ENCODE data around the gene FAM53B.
A peak's percentile ranks its signal among the peaks of the same experiment; 100 is the strongest.

FAM53B gene

GRCh38 chr10:124644236-124644635 lies 99.9 kb downstream of the FAM53B start:
- no peak for DNase-seq

DNA sequence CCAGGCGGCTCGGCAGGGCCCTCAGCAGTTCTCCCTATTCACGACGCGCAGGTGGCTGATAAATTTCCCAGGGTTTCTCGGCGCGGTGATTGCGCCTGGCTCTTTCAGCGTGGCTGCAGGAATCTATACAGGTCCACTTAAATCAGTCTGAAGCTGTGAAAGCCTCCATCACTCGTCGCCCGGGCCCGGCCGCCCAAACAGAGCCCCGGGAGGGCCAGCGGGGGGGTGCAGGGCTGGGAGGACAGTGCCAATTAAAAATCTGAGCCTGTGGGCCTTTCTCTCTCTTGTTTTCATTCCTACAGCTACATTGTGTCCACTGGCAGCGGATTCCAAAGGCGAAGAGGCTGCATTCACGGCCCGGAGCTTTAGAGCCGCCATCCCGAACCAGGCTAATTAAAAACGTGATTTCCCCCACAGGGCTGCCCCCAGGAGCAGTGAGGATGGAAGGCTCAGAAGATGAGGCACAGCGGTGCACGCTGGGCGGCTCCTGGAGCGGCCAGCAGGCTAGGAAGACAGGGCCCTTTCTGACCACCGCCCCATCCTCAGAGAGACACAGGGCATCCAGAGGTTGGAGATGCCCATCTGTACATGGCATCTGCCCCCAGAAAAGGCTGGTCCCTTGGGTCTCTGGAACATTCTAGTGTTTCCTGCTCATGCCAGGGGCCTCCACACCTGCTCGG lies 100.7 kb downstream of the FAM53B start:
- no peak for DNase-seq

DNA sequence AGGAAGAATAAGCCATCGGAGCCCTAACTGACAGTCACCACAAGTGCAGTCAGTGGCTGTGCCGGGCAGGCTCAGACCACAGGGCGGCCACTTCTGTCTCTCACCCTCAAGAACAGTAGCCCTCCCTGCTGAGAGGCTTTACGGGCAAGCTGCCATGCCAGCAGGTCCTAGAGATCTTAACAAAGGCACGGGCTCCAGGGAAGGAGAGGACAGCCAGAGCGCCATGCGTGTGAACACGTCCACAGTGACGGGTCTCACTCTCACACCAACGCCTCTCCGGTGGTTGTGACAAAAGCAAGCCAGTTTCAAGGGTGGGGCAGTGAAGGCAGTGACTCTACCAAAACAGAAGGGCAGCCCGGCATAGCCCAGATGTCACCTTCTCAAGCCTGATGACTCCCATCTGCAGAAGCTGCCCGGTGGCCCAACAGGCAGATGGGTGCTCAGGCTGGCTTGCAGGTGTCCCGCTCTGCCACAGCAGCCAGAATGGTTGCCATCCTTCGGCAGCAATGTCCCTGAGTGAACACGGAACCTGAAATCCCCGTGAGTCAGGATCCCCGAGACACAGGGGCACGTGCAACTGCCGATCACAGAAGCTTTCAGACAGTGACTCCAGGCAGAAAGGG lies 102.0 kb downstream of the FAM53B start:
- DNase-seq: no peak

DNA sequence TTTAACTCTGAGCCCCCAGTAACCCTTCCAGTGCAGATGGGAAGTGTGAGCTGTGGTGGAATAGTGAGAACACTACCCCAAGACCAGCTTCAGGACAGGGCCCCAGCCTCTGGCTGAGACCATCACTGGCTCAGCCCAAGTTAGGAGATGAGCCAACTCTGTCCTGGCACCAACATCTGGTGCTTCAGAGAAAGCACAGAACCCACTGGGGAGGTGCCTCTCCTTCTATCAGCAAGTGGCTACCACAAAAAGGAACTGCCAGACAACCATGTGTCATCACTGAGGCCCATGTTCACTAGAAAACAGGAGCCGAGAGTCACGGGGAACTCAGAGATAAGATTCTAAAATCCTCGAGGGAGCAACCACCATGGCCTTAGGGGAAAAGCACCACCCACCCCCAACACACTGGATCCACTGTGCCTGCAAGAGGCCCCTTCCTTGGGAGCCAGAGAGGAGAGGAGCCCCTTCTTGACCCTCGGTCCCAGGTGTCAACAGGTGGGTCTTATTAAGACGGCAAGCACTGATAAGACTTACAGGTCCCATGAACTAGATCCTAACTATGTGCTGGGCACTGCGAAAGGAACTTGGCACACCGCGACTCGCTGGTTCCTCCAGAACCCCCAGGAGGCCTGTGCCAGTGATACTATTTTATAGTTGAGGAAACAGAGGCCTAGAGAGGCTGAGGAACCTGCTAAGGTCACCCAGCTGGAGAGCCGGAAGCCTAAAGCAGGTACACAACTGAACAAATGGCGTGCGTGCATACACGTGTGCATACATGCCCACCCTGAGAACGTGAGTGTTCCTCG lies 102.7 kb downstream of the FAM53B start:
- DNase-seq: peak; percentile 31

DNA sequence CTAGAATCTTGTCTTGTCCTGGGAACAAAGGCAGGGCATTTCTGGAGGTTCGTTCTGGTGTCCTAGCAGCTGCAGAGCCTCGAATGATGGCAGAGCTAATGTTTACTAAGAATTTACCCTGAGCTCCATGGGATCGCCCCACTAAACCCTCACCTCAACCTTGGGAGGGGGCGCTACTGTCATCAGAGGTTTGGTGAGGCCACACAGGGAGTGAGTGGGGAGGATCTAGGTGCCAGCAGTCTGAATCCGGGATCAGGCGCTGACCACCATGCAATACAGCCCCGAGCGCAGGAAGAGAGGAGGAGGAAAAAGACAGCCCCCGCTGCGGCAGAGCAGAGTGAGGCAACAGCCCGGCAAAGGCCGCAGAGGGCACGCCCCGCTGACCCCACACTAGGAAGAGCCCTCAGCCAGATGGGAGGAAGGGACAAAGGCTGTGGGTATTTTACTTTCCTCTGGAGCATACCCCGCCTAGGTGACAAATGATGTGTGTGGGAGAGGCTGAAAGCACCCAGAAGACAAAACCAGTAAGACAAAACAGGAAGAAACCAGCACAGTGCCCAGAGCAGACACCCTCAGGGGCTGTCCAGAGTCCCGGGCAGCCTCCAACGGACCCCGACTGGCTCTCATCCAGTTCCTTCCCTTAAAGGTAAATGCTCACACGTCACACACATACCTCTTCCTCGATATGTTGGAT lies 103.5 kb downstream of the FAM53B start:
- DNase-seq: no peak

- no peak for DNase-seq
Observed at GRCh38 chr10:124640056-124640455, 104.1 kb downstream of the FAM53B start.

- no peak for DNase-seq
Observed at GRCh38 chr10:124639646-124640045, 104.5 kb downstream of the FAM53B start.

DNA sequence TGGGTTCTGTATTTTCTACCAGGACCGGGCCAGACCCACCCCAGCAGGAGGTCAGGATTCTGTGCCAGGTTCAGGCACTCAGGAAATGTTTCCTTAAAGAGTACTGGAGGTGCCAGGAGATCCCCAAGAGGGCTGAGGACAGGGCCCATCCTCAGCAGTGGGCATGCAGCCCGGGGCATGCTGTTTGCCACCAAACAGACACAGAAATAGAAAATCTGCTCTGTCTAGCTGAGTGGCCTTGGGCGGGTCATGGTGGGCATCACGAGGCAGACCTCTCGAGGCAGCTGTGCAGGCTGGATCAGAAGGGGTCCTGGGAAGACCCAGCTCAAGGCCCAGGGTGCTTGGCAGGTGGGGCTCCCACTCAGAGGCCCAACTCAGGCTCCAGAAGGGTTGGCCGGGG lies 105.0 kb downstream of the FAM53B start:
- no peak for DNase-seq

GRCh38 chr10:124637746-124638145 lies 106.4 kb downstream of the FAM53B start:
- DNase-seq: no peak

DNA sequence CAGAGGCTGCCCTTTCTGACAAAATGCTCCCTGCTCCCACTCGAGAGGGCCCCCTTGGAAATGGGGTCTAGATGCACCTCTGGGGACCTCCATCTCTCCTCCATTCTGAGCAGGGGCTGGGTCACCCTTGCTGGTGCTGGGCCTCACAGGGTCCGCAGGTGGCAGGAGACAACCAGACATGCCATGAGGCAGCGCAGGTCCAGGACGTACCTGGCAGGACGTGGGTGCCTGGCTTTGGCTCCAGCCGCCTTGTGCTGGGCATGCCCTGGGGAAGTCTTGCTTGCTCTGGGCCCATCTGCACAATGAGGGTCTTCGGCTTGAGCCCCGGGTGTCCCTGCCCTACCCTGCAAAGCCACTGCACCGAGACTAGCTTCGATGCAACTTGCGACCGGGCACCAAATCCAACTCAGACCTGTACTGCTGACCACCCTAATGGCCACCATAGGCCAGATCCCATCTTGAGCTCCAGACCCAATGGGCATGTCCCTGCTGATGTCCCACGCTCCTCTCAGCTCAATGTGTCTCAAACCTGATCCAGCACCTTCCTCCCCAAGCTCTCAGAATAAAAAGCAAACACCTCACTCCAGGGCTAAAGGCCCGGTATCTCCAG lies 107.0 kb downstream of the FAM53B start:
- DNase-seq: no peak

DNA sequence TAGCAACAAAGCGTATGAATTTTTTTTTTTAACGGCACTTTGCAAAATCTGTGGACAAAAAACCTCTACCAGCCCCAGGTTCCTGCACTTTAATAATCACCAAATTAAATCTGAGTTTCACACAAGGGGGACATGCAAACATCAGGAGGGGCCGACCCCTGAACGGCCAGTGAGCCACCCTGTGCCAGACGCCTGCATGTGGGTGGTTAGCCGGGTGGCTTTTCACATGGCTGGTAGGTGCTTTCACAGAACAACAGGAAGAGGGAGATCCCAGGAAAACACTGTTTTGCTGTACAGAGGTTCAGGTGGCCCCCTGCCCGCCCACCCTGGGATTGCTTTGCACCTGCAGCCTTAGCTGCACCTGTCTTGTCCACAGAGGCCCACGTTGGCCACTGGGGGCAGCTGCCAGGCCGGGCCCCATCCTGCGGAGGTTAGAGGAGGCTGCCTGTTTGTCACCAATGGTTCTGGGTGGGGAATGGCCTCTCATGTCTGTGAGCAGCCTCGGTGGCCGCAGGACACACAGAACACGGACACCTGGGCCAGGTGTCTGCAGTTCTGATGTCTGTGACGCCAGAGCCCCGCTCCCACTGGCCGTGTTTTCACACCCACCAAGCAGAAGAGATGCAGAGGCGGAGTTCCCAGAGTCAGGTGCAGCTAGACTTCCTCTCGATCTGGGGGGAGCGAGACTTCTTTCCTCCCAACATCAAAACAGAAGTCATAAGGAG lies 107.7 kb downstream of the FAM53B start:
- no peak for DNase-seq

DNA sequence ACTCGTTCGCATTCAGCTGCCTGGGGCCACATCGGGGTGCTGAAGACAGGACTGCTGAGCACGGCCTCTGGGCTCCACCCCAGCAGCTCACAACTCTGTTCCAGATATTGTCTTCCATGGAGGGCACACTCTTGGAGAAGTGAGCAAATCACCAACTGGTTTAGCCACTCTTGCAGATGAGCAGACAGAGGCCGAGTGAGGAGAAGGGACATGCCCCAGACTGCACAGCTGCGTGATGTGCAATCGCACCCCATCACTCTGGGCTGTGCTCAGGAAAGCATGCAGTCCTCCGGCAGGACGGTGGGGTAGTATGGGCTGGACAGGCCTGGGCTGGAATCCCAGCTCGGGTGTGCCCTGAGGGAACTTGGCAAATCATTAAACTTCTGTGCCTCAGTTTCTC lies 111.6 kb downstream of the FAM53B start:
- DNase-seq: no peak

DNA sequence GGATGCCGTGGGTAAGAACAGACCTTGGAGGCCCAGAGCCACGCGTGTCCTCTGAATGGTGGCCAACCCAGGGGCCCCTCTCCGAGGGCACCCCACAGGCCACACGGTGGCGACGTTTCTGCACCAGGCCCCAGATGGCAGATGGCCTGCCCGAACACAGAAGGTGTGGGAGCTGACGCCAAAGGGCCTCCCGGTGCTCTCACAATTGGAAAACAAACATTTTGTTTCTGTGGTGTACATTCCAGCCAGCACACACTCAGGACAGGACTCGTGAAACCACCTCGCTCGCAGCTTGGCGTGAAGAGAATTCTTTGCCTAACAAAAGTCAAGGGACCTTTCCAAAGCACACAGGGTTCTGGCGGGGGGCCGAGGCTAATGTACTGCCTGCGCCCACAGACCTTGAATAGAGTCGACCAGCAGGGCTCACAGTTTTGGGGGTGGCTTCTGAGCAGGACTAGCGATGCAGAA lies 112.1 kb downstream of the FAM53B start:
- DNase-seq: no peak

GRCh38 chr10:124630551-124630950 lies 113.6 kb downstream of the FAM53B start:
- no peak for DNase-seq

GRCh38 chr10:124629842-124630241 lies 114.3 kb downstream of the FAM53B start:
- DNase-seq: no peak

- DNase-seq: no peak
Observed at GRCh38 chr10:124629415-124629814, 114.8 kb downstream of the FAM53B start.

- DNase-seq: no peak
Observed at GRCh38 chr10:124628676-124629021, 115.5 kb downstream of the FAM53B start.

GRCh38 chr10:124627866-124628675 lies 116.1 kb downstream of the FAM53B start:
- DNase-seq: no peak

- no peak for DNase-seq
Observed at GRCh38 chr10:124626759-124627380, 117.3 kb downstream of the FAM53B start.

- no peak for DNase-seq
Observed at GRCh38 chr10:124625831-124626238, 118.3 kb downstream of the FAM53B start.

- DNase-seq: no peak
Observed at GRCh38 chr10:124624895-124625294, 119.3 kb downstream of the FAM53B start.

Measured in fibroblast of skin of abdomen (primary cell).